ENCODE data around the gene DGKI. TPM values are rescaled to one million over a fixed set of nuclear protein-coding genes. Genes with fewer than 3 reads are reported as not detected.

The DGKI gene
- total and polyA plus RNA-seq, 2 of the 4 experiments (the other 2 are of a cell fraction), result 3.9 to 15.8 TPM

DNA sequence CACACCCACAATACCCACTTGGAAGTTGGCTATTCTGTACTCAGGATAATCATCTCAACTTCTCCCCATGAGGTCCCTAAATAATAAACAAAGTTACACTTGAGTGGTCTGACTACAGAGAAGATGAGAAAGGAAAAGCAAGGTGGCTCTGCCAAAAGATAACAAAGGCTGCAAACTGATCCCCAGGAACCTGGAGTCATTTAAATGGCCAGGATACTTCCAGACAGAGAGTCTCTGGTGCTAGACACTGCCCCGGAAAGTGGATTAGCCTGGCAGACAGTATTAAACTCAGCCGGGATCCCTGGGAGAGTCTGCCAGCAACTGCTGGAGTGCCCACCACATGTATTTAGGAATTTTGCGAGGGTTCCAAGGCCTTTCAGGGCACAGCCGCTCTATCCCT, 93.7 kb downstream of the DGKI start:
- in situ Hi-C loops (cut with MboI; ENCODE audit: low sequenced_read_pairs), result no loop called here
- H3K4me3 ChIP-seq (ENCODE audit: insufficient read depth, low read depth, low read length), result no peak overlapping the region
- H3K9me1 ChIP-seq (ENCODE audit: insufficient read depth, low read length), result no peaks in the 10 kb centered on the region
- no peak overlapping the region for H3K56ac ChIP-seq (ENCODE audit: extremely low read depth, insufficient read depth, low read length)
- H3K4me1 ChIP-seq (ENCODE audit: control insufficient read depth, insufficient read depth, low read length), result peaks cover 2% of the 10 kb centered on the region; the same call in 1 of the 2 replicates
- WGBS, 2 experiments (ENCODE audit: extremely low coverage in 2 of 2, insufficient read length in 1 of 2), result 83% methylated on average over 2 of the region's 4 CpGs; no CpG with 5 or more reads in 1 of the 2 experiments
- intact Hi-C loops (cut with micrococcal nuclease), result no loop called here
- H4K20me1 ChIP-seq (ENCODE audit: insufficient read depth, low read length), result no peaks in the 10 kb centered on the region
- dilution Hi-C loops (cut with HindIII; ENCODE audit: low sequenced_read_pairs, unreplicated experiment), result no loop called here
- H2AK9ac ChIP-seq (replicated peaks; ENCODE audit: low read depth, low read length, poor library complexity), result no peak overlapping the region
- H2BK20ac ChIP-seq (ENCODE audit: low read depth, low read length), result no peak overlapping the region
- CTCF ChIA-PET, result no interaction called here
- no peak for DNase-seq
- no peak overlapping the region for H4K5ac ChIP-seq (ENCODE audit: low read depth, low read length)
- POLR2A ChIA-PET (ENCODE audit: unreplicated experiment), result no interaction called here
- no peaks in the 10 kb centered on the region for H3K9me3 ChIP-seq (ENCODE audit: control insufficient read depth, insufficient read depth, low read length)
- no peak overlapping the region for H3K23ac ChIP-seq (ENCODE audit: low read depth, low read length)
- no peak overlapping the region for H3K9ac ChIP-seq (ENCODE audit: low read depth, low read length)
- no peak overlapping the region for H2BK120ac ChIP-seq (ENCODE audit: low read depth, low read length)
- H3K4me2 ChIP-seq (ENCODE audit: low read depth, low read length), result no peak overlapping the region
- H2BK15ac ChIP-seq (ENCODE audit: low read depth, low read length), result no peak overlapping the region
- no peaks in the 10 kb centered on the region for H3K27me3 ChIP-seq (ENCODE audit: control insufficient read depth, insufficient read depth, low read length)
- H3K4ac ChIP-seq (ENCODE audit: low read depth, low read length), result no peak overlapping the region
- no peak overlapping the region for H3K18ac ChIP-seq (ENCODE audit: low read depth, low read length)
- H3K14ac ChIP-seq (replicated peaks; ENCODE audit: low read depth, low read length), result no peak overlapping the region
- TF ChIP-seq NFE2L2 (IDR thresholded peaks at IDR 0.05; ENCODE audit: low read depth, low read length), result no peak
- TF ChIP-seq RAD21 (IDR thresholded peaks at IDR 0.05; ENCODE audit: low read length), result no peak
- TF ChIP-seq FOS (IDR thresholded peaks at IDR 0.05; ENCODE audit: low read depth, low read length), result no peak
- TF ChIP-seq, protein P1, sequence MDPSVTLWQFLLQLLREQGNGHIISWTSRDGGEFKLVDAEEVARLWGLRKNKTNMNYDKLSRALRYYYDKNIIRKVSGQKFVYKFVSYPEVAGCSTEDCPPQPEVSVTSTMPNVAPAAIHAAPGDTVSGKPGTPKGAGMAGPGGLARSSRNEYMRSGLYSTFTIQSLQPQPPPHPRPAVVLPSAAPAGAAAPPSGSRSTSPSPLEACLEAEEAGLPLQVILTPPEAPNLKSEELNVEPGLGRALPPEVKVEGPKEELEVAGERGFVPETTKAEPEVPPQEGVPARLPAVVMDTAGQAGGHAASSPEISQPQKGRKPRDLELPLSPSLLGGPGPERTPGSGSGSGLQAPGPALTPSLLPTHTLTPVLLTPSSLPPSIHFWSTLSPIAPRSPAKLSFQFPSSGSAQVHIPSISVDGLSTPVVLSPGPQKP (IDR thresholded peaks at IDR 0.05; ENCODE audit: borderline replicate concordance, low read depth, low read length), result no peak
- no peak for TF ChIP-seq SMC3 (IDR thresholded peaks at IDR 0.05; ENCODE audit: low read depth, low read length)
- TF ChIP-seq, protein P2, sequence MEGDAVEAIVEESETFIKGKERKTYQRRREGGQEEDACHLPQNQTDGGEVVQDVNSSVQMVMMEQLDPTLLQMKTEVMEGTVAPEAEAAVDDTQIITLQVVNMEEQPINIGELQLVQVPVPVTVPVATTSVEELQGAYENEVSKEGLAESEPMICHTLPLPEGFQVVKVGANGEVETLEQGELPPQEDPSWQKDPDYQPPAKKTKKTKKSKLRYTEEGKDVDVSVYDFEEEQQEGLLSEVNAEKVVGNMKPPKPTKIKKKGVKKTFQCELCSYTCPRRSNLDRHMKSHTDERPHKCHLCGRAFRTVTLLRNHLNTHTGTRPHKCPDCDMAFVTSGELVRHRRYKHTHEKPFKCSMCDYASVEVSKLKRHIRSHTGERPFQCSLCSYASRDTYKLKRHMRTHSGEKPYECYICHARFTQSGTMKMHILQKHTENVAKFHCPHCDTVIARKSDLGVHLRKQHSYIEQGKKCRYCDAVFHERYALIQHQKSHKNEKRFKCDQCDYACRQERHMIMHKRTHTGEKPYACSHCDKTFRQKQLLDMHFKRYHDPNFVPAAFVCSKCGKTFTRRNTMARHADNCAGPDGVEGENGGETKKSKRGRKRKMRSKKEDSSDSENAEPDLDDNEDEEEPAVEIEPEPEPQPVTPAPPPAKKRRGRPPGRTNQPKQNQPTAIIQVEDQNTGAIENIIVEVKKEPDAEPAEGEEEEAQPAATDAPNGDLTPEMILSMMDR (conservative IDR thresholded peaks at IDR 0.05; ENCODE audit: low read depth, low read length), result no peak
- no peak for TF ChIP-seq RCOR1 (IDR thresholded peaks at IDR 0.05; ENCODE audit: insufficient replicate concordance, low read length)
- TF ChIP-seq BHLHE40 (IDR thresholded peaks at IDR 0.05; ENCODE audit: low read depth, low read length), result no peak
- TF ChIP-seq, protein P3, sequence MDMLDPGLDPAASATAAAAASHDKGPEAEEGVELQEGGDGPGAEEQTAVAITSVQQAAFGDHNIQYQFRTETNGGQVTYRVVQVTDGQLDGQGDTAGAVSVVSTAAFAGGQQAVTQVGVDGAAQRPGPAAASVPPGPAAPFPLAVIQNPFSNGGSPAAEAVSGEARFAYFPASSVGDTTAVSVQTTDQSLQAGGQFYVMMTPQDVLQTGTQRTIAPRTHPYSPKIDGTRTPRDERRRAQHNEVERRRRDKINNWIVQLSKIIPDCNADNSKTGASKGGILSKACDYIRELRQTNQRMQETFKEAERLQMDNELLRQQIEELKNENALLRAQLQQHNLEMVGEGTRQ (IDR thresholded peaks at IDR 0.05; ENCODE audit: low read depth, low read length), result no peak
- no TSS peak for BruUV-seq (replicated peaks)
- no peak overlapping the region for H2AFZ ChIP-seq (replicated peaks; ENCODE audit: low read length, poor library complexity)
- H3K36me3 ChIP-seq (ENCODE audit: control insufficient read depth, insufficient read depth, low read length), result no peaks in the 10 kb centered on the region
- H2BK5ac ChIP-seq (ENCODE audit: low read depth, low read length, poor library complexity, severe bottlenecking), result no peak overlapping the region
- no peak overlapping the region for H3K27ac ChIP-seq (ENCODE audit: insufficient read depth, low read length)
- ATAC-seq (ENCODE audit: low read depth), result no peak
- H4K8ac ChIP-seq (ENCODE audit: low read depth in 2 of 2, low read length in 2 of 2), result no peak overlapping the region
- H2AK5ac ChIP-seq (ENCODE audit: low read depth, low read length), result no peak overlapping the region
- no peaks in the 10 kb centered on the region; a peak in 1 of 4 replicates for H3K79me1 ChIP-seq (ENCODE audit: low read depth in 1 of 2, low read length in 2 of 2)
- H4K91ac ChIP-seq (ENCODE audit: insufficient read depth, low read depth, low read length), result no peak overlapping the region
